HFFc6 (cell line): ENCODE data around the gene TFEB. TPM values are rescaled to one million over a fixed set of nuclear protein-coding genes. Genes with fewer than 3 reads are reported as not detected.

Experiments
- DNase-seq: peaks from one replicate; pipeline ENCODE4 v3.0.0-alpha.2; 2018
- H3K27ac Mint-ChIP-seq: 2 replicates; pipeline ENCODE4 v1.8.0; 2020; ENCODE audit warnings: mild to moderate bottlenecking, mixed read lengths
- H3K27me3 Mint-ChIP-seq: 2 replicates; pipeline ENCODE4 v1.8.0; 2021; ENCODE audit warnings: mild to moderate bottlenecking, moderate library complexity, mixed read lengths; ENCODE audit not compliant: insufficient read depth
- H3K36me3 Mint-ChIP-seq: 2 replicates; pipeline ENCODE4 v1.8.0; 2021; ENCODE audit warnings: low read depth, mixed read lengths
- H3K4me1 Mint-ChIP-seq: 2 replicates; pipeline ENCODE4 v1.8.0; 2020; ENCODE audit warnings: low read depth, mixed read lengths
- H3K4me3 Mint-ChIP-seq: 2 replicates; pipeline ENCODE4 v1.8.0; 2020; ENCODE audit warnings: mild to moderate bottlenecking, moderate library complexity, mixed read lengths
- H3K9me3 Mint-ChIP-seq: 2 replicates; pipeline ENCODE4 v1.8.0; 2020; ENCODE audit warnings: mild to moderate bottlenecking, mixed read lengths
- CTCF ChIP-seq: fragments of 200-600 bp; sonication (generic); IDR thresholded peaks from 2 replicates; pipeline ENCODE4 v1.5.0; 2021; ENCODE audit warnings: antibody characterized with exemption, mild to moderate bottlenecking
- total RNA-seq, 6 experiments: library from RNA; stranded (reverse); fragmentation: NEBNext Ultra II Directional; extraction: Animal tissue kit (Norgen Biotek cat#: 25700); gene quantifications; 2 replicates in 1 of 6; 3 replicates in 5 of 6; pipeline ENCODE4 v1.2.3, GENCODE V29; 2021

The TFEB gene
- total RNA-seq, 6 experiments from 2014 or later: 8.7 to 14.2 (median 11.0) TPM

GRCh38 chr6:41675176-41675775, 60.1 kb downstream of the TFEB start:
- DNase-seq: no peak
- TF ChIP-seq CTCF: no peak
- Mint-ChIP-seq H3K36me3 (no peaks in the 10 kb centered on the region), H3K4me1 (no peaks in the 10 kb centered on the region), H3K9me3 (no peaks in the 10 kb centered on the region), H3K27me3 (peaks cover 32% of the 10 kb centered on the region), H3K4me3 (no peak overlapping the region), H3K27ac (no peak overlapping the region)

GRCh38 chr6:41674231-41675000, 61.0 kb downstream of the TFEB start:
- no peak overlapping the region for H3K27ac Mint-ChIP-seq
- no peak for DNase-seq
- no peak for TF ChIP-seq CTCF
- no peak overlapping the region for H3K4me3 Mint-ChIP-seq
- no peaks in the 10 kb centered on the region for H3K9me3 Mint-ChIP-seq
- peaks cover 41% of the 10 kb centered on the region for H3K27me3 Mint-ChIP-seq
- no peaks in the 10 kb centered on the region for H3K4me1 Mint-ChIP-seq
- no peaks in the 10 kb centered on the region for H3K36me3 Mint-ChIP-seq

- peaks cover 37% of the 10 kb centered on the region for H3K27me3 Mint-ChIP-seq
- H3K9me3 Mint-ChIP-seq: no peaks in the 10 kb centered on the region
- no peak for DNase-seq
- no peak for TF ChIP-seq CTCF
- H3K4me3 Mint-ChIP-seq: no peak overlapping the region
- no peaks in the 10 kb centered on the region for H3K4me1 Mint-ChIP-seq
- no peak overlapping the region for H3K27ac Mint-ChIP-seq
- H3K36me3 Mint-ChIP-seq: no peaks in the 10 kb centered on the region
Measured at GRCh38 chr6:41673704-41674000, 61.8 kb downstream of the TFEB start.

- no peak overlapping the region for H3K27ac Mint-ChIP-seq
- DNase-seq: no peak
- peaks cover 35% of the 10 kb centered on the region for H3K27me3 Mint-ChIP-seq
- no peak for TF ChIP-seq CTCF
- H3K36me3 Mint-ChIP-seq: no peaks in the 10 kb centered on the region
- no peaks in the 10 kb centered on the region for H3K4me1 Mint-ChIP-seq
- H3K9me3 Mint-ChIP-seq: no peaks in the 10 kb centered on the region
- no peak overlapping the region for H3K4me3 Mint-ChIP-seq
Measured at GRCh38 chr6:41672816-41673703, 62.3 kb downstream of the TFEB start.

- no peak overlapping the region for H3K27ac Mint-ChIP-seq
- no peak for TF ChIP-seq CTCF
- H3K36me3 Mint-ChIP-seq: no peaks in the 10 kb centered on the region
- H3K27me3 Mint-ChIP-seq: peaks cover 37% of the 10 kb centered on the region
- no peak overlapping the region for H3K4me3 Mint-ChIP-seq
- DNase-seq: no peak
- no peaks in the 10 kb centered on the region for H3K9me3 Mint-ChIP-seq
- no peaks in the 10 kb centered on the region for H3K4me1 Mint-ChIP-seq
Measured at GRCh38 chr6:41672016-41672415, 63.4 kb downstream of the TFEB start.
